Nephron progenitor cell (in vitro differentiated cells): Measurements from ENCODE around the gene WDR7.
A peak's percentile ranks its signal among the peaks of the same experiment; 100 is the strongest.

ENCODE experiments used
- DNase-seq: peaks from one replicate; pipeline ENCODE4 v3.0.0; 2021
- H3K27ac Mint-ChIP-seq: 2 replicates; pipeline ENCODE4 v1.8.0; 2021; ENCODE audit warnings: mild to moderate bottlenecking, moderate library complexity, mixed read lengths
- H3K27me3 Mint-ChIP-seq: 2 replicates; pipeline ENCODE4 v1.8.0; 2021; ENCODE audit warnings: mild to moderate bottlenecking, low read depth, mixed read lengths; ENCODE audit not compliant: poor library complexity
- H3K36me3 Mint-ChIP-seq: 2 replicates; pipeline ENCODE4 v1.8.0; 2021; ENCODE audit warnings: low read depth, mixed read lengths
- H3K4me1 Mint-ChIP-seq: 2 replicates; pipeline ENCODE4 v1.8.0; 2021; ENCODE audit warnings: mixed read lengths
- H3K4me3 Mint-ChIP-seq: 2 replicates; pipeline ENCODE4 v1.8.0; 2021; ENCODE audit warnings: mild to moderate bottlenecking, moderate library complexity, mixed read lengths
- H3K9me3 Mint-ChIP-seq: 2 replicates; pipeline ENCODE4 v1.8.0; 2021; ENCODE audit warnings: mild to moderate bottlenecking, moderate library complexity, mixed read lengths
- TF ChIP-seq, protein P1 (sequence below): fragments of 200-600 bp; sonication (generic); IDR thresholded peaks from 2 replicates; pipeline ENCODE4 v1.5.0; 2021; ENCODE audit warnings: antibody characterized with exemption

WDR7 gene

GRCh38 chr18:56789889-56790180, 138.7 kb downstream of the WDR7 start:
- no peaks in the 10 kb centered on the region for H3K27me3 Mint-ChIP-seq
- no peak for DNase-seq
- H3K4me1 Mint-ChIP-seq, result no peaks in the 10 kb centered on the region
- TF ChIP-seq, protein P1, sequence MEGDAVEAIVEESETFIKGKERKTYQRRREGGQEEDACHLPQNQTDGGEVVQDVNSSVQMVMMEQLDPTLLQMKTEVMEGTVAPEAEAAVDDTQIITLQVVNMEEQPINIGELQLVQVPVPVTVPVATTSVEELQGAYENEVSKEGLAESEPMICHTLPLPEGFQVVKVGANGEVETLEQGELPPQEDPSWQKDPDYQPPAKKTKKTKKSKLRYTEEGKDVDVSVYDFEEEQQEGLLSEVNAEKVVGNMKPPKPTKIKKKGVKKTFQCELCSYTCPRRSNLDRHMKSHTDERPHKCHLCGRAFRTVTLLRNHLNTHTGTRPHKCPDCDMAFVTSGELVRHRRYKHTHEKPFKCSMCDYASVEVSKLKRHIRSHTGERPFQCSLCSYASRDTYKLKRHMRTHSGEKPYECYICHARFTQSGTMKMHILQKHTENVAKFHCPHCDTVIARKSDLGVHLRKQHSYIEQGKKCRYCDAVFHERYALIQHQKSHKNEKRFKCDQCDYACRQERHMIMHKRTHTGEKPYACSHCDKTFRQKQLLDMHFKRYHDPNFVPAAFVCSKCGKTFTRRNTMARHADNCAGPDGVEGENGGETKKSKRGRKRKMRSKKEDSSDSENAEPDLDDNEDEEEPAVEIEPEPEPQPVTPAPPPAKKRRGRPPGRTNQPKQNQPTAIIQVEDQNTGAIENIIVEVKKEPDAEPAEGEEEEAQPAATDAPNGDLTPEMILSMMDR, result peak; percentile 30
- no peak overlapping the region for H3K27ac Mint-ChIP-seq
- H3K4me3 Mint-ChIP-seq, result no peak overlapping the region
- H3K36me3 Mint-ChIP-seq, result no peaks in the 10 kb centered on the region
- H3K9me3 Mint-ChIP-seq, result no peaks in the 10 kb centered on the region

- no peak for DNase-seq
- Mint-ChIP-seq H3K27me3 (no peaks in the 10 kb centered on the region), H3K4me3 (no peak overlapping the region), H3K9me3 (no peaks in the 10 kb centered on the region), H3K27ac (no peak overlapping the region), H3K4me1 (no peaks in the 10 kb centered on the region), H3K36me3 (no peaks in the 10 kb centered on the region)
- TF ChIP-seq, protein P1, result no peak
Observed at GRCh38 chr18:56795381-56795780, 144.2 kb downstream of the WDR7 start.

DNA sequence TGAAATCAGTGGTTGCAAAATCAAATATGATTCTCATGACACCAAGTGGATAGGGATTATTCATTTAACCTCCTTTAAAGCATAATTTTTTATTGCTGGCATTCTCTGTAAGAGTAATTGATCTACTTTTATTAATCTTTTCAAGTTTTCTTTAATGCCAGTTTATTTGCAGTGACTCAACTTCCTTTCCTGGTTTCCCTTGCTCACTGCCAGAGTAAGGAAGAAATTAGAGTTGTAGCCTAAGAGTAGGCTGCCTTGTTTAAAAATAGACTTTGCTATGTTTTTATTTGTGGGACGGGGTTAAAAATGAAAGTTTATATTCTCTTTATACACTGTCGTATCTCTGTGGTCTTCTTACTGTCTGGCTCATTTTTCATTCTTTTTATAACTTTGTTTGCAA, 148.6 kb downstream of the WDR7 start:
- H3K4me3 Mint-ChIP-seq, result no peak overlapping the region
- H3K4me1 Mint-ChIP-seq, result no peaks in the 10 kb centered on the region
- H3K27me3 Mint-ChIP-seq, result no peaks in the 10 kb centered on the region
- DNase-seq, result no peak
- no peak overlapping the region for H3K27ac Mint-ChIP-seq
- H3K36me3 Mint-ChIP-seq, result no peaks in the 10 kb centered on the region
- TF ChIP-seq, protein P1, result no peak
- no peaks in the 10 kb centered on the region for H3K9me3 Mint-ChIP-seq

DNA sequence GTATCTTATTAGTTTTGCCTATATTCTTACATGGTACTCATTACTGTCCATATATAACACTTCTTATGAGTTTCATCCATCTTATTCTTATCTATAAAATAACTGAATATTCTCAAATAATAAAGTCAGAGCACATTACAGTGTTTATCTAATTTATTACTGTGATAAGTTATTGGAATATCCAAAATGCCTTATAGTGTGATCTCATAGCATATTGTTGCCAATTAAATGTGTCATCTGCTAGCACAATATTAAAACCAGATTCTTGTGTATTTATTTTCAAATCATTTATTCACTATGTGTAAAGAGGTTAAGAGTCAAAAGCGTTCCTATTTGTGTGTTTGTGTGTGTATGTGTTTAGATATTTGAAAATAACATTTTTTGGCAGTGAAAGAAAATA, 151.9 kb downstream of the WDR7 start:
- TF ChIP-seq, protein P1, result no peak
- no peaks in the 10 kb centered on the region for H3K36me3 Mint-ChIP-seq
- H3K4me3 Mint-ChIP-seq, result no peak overlapping the region
- H3K9me3 Mint-ChIP-seq, result no peaks in the 10 kb centered on the region
- no peak overlapping the region for H3K27ac Mint-ChIP-seq
- no peak for DNase-seq
- H3K27me3 Mint-ChIP-seq, result no peaks in the 10 kb centered on the region
- H3K4me1 Mint-ChIP-seq, result no peaks in the 10 kb centered on the region

DNA sequence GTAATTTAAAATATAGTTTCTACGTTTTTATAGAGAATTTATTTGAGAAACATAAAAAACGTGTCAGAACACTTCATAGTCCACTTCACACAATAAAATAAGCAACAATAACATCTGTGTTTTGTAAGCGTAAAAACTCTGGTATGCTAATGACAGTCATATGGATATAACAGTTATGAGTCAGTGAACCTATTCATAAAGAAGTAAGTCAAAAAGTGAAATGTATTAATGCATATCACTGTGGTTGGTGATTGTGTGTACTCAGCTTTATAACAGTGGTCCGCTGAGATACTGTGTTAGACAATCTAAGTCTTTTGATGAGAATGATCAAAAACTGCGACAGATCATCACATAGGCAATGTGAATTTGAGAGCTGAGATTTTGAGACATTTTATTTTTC, 153.2 kb downstream of the WDR7 start:
- DNase-seq, result no peak
- Mint-ChIP-seq H3K36me3 (no peaks in the 10 kb centered on the region), H3K4me3 (no peak overlapping the region), H3K9me3 (no peaks in the 10 kb centered on the region), H3K27me3 (no peaks in the 10 kb centered on the region), H3K4me1 (no peaks in the 10 kb centered on the region), H3K27ac (no peak overlapping the region)
- TF ChIP-seq, protein P1, result no peak

- Mint-ChIP-seq H3K27ac (no peak overlapping the region), H3K4me1 (no peaks in the 10 kb centered on the region), H3K9me3 (no peaks in the 10 kb centered on the region)
Observed at GRCh38 chr18:56807901-56808300, 156.7 kb downstream of the WDR7 start.

More at GRCh38 chr18:56807901-56808300, 156.7 kb downstream of the WDR7 start:
- Mint-ChIP-seq H3K27me3 (no peaks in the 10 kb centered on the region), H3K4me3 (no peak overlapping the region), H3K36me3 (no peaks in the 10 kb centered on the region)
- DNase-seq, result no peak
- TF ChIP-seq, protein P1, result no peak
